GM18873 (cell line): ENCODE data around the gene CALD1.

Experiments used
- ATAC-seq: cut with Tn5 transposase; IDR thresholded peaks from one replicate; pipeline ENCODE4 v1.9.1; 2021; ENCODE audit warnings: mild to moderate bottlenecking, moderate library complexity, moderate number of reproducible peaks; ENCODE audit not compliant: unreplicated experiment, low FRiP score

CALD1 gene

GRCh38 chr7:134761266-134761665, 18.2 kb upstream of the CALD1 start:
- no peak for ATAC-seq

- ATAC-seq: no peak
These were observed 15.5 kb upstream of the CALD1 start for GRCh38 chr7:134763960-134764359.

GRCh38 chr7:134764365-134764764, 15.1 kb upstream of the CALD1 start:
- ATAC-seq: no peak

- peak; percentile 51 for ATAC-seq
These were observed 12.5 kb upstream of the CALD1 start for GRCh38 chr7:134766779-134767519.

- ATAC-seq: no peak
These were observed 11.8 kb upstream of the CALD1 start for GRCh38 chr7:134767520-134768168.

- ATAC-seq: no peak
These were observed 11.2 kb upstream of the CALD1 start for GRCh38 chr7:134768243-134768642.

GRCh38 chr7:134770676-134771075, 8.8 kb upstream of the CALD1 start:
- ATAC-seq: no peak

- no peak for ATAC-seq
These were observed 8.3 kb upstream of the CALD1 start for GRCh38 chr7:134771111-134771510.

GRCh38 chr7:134771889-134772288, 7.5 kb upstream of the CALD1 start:
- no peak for ATAC-seq

GRCh38 chr7:134772401-134772800, 7.0 kb upstream of the CALD1 start:
- no peak for ATAC-seq

- no peak for ATAC-seq
These were observed 6.3 kb upstream of the CALD1 start for GRCh38 chr7:134773164-134773563.

- no peak for ATAC-seq
These were observed 5.3 kb upstream of the CALD1 start for GRCh38 chr7:134774119-134774518.

- ATAC-seq: no peak
These were observed 2.0 kb upstream of the CALD1 start for GRCh38 chr7:134777470-134777869.

GRCh38 chr7:134777908-134778580, 1.4 kb upstream of the CALD1 start:
- no peak for ATAC-seq

- ATAC-seq: no peak
These were observed 269 bp downstream of the CALD1 start for GRCh38 chr7:134779741-134780065.

- no peak for ATAC-seq
These were observed 863 bp downstream of the CALD1 start for GRCh38 chr7:134780166-134780828.

GRCh38 chr7:134781171-134781570, 1.7 kb downstream of the CALD1 start:
- ATAC-seq: no peak

- peak; percentile 68 for ATAC-seq
These were observed 2.7 kb downstream of the CALD1 start for GRCh38 chr7:134782121-134782623.

GRCh38 chr7:134783294-134784069, 4.0 kb downstream of the CALD1 start:
- no peak for ATAC-seq
